ENCODE results near the gene FOXP1. TPM values are rescaled to one million over a fixed set of nuclear protein-coding genes. Genes with fewer than 3 reads are reported as not detected.

FOXP1 gene
- total and polyA plus RNA-seq, 12 donors, result 7.6 to 42.7 (median 24.3) TPM

GRCh38 chr3:71251156-71251775, 332.3 kb downstream of the FOXP1 start:
- no peak overlapping the region for H3K4me3 ChIP-seq
- no peaks in the 10 kb centered on the region for H3K9me3 ChIP-seq (replicated peaks in 1 of 3)
- intact Hi-C loops (cut with DNase I), result no loop called here
- 85 to 90% (median 86%) methylated on average over 8 of the region's 8 CpGs for WGBS, 4 donors
- peaks cover 7 to 15% of the 10 kb centered on the region in 2 donors for H3K4me1 ChIP-seq (replicated peaks in 1 of 2)
- no peaks in the 10 kb centered on the region for H3K27me3 ChIP-seq
- no peaks in the 10 kb centered on the region for H3K36me3 ChIP-seq (replicated peaks in 1 of 2)
- H3K27ac ChIP-seq, result no peak overlapping the region
- TF ChIP-seq POLR2A (IDR thresholded peaks at IDR 0.05), result no peak
- TF ChIP-seq, protein P1, sequence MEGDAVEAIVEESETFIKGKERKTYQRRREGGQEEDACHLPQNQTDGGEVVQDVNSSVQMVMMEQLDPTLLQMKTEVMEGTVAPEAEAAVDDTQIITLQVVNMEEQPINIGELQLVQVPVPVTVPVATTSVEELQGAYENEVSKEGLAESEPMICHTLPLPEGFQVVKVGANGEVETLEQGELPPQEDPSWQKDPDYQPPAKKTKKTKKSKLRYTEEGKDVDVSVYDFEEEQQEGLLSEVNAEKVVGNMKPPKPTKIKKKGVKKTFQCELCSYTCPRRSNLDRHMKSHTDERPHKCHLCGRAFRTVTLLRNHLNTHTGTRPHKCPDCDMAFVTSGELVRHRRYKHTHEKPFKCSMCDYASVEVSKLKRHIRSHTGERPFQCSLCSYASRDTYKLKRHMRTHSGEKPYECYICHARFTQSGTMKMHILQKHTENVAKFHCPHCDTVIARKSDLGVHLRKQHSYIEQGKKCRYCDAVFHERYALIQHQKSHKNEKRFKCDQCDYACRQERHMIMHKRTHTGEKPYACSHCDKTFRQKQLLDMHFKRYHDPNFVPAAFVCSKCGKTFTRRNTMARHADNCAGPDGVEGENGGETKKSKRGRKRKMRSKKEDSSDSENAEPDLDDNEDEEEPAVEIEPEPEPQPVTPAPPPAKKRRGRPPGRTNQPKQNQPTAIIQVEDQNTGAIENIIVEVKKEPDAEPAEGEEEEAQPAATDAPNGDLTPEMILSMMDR (IDR thresholded peaks at IDR 0.05), result no peak
- no peak for DNase-seq

DNA sequence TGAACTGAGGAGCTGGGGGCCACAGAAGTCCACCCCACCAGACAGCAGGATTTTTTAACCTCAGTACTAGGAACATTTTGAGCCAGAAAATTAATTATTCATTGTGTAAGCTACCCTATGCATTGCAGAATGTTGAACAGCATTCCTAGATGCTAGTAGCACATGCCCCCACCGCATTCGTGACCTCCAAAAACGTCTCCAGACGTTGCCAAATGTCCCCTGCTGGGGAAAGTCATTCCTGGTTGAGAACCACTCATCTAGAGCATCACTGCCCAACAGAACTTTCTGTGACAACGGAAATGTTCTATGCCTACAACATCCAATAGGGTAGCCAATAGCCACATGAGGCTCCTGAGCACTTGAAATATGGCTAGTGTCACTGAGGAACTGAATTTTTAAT, 333.5 kb downstream of the FOXP1 start:
- DNase-seq, result no peak
- intact Hi-C loops (cut with DNase I), result no loop called here
- Histone ChIP-seq H3K36me3 (replicated peaks in 1 of 2) (no peaks in the 10 kb centered on the region), H3K4me3 (no peak overlapping the region), H3K27me3 (no peaks in the 10 kb centered on the region), H3K9me3 (replicated peaks in 1 of 3) (no peaks in the 10 kb centered on the region), H3K27ac (no peak overlapping the region), H3K4me1 (replicated peaks in 1 of 2) (peaks cover 15 to 17% of the 10 kb centered on the region in 2 donors)
- 75 to 93% (median 87%) methylated on average over 5 of the region's 5 CpGs for WGBS, 4 donors
- TF ChIP-seq, protein P1 (IDR thresholded peaks at IDR 0.05), result no peak
- no peak for TF ChIP-seq POLR2A (IDR thresholded peaks at IDR 0.05)

DNA sequence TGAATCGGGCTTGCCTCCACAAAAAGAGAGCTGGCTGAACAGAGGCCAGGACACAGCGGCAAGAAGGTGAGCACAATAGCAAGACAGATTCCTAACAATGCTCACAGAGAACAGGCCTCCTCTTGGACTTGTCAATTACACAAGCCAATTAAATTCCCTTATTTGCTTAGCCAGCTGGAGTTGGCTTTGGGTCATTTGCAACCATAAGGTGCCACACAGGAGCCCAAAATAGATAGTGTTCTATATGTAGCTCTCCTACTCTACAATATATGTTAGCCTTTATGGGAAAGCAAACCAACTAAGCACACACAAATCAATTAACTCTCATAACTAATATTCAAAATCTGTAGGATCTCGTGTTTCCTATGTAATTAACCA, 335.6 kb downstream of the FOXP1 start:
- WGBS, 4 donors, result 94 to 100% (median 98%) methylated on average over 3 of the region's 3 CpGs
- Histone ChIP-seq H3K9me3 (replicated peaks in 1 of 3) (no peaks in the 10 kb centered on the region), H3K4me3 (no peak overlapping the region), H3K27me3 (no peaks in the 10 kb centered on the region), H3K4me1 (replicated peaks in 1 of 2) (peaks cover 10 to 15% of the 10 kb centered on the region in 2 donors), H3K27ac (no peak overlapping the region), H3K36me3 (replicated peaks in 1 of 2) (no peaks in the 10 kb centered on the region)
- intact Hi-C loops (cut with DNase I), result no loop called here
- TF ChIP-seq, protein P1 (IDR thresholded peaks at IDR 0.05), result no peak
- TF ChIP-seq POLR2A (IDR thresholded peaks at IDR 0.05), result no peak
- DNase-seq, result no peak

DNA sequence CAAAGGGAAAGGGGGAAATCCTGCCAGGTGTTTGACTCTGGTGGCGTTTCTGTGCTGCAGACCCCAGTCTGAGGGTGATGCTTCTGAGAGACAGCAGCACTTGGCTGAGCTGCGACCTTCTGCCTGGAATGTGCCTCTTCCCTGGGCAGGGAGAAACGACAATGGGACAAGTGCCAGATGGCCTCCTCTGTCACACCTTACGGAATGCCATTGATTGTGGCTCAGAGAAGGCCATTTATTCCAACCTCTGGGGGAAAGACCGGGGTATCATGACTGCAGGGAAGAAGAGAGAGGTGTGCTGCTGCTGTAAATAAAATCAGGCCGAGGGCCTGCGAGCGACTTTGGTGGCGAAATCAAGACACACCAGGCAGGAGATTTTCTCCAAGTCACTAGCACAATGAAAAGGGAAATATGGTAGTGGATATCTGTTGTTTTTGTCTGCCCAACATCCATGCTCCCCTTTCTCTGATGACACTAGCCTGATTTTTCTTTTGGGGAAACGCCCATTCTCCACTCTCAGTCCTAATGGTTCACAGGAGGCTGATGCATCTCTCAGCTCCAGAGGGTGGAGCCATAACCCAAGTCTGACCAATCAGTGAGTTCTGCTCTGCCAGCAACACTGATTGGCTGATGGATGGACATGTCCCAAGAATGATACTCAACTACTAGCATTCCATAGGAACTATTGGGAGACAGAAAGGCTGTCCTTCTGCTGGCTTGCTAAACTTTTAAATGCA, 336.1 kb downstream of the FOXP1 start:
- Histone ChIP-seq H3K9me3 (replicated peaks in 1 of 3) (no peaks in the 10 kb centered on the region), H3K27ac (no peak overlapping the region), H3K4me1 (replicated peaks in 1 of 2) (peaks cover 10 to 15% of the 10 kb centered on the region in 2 donors), H3K4me3 (no peak overlapping the region), H3K27me3 (no peaks in the 10 kb centered on the region), H3K36me3 (replicated peaks in 1 of 2) (no peaks in the 10 kb centered on the region)
- peak in 2 of 7 donors; percentile 29 to 37 for DNase-seq
- intact Hi-C loops (cut with DNase I), result no loop called here
- no peak for TF ChIP-seq POLR2A (IDR thresholded peaks at IDR 0.05)
- TF ChIP-seq, protein P1 (IDR thresholded peaks at IDR 0.05), result no peak
- WGBS, 4 donors, result 82 to 95% (median 84%) methylated on average over 9 to 10 of the region's 10 CpGs

Data from adrenal gland (tissue), 12 donors.